Fibroblast of skin of right biceps (primary cell): Measurements from ENCODE around the gene RFT1.

Experiments used
- DNase-seq: peaks from one replicate; pipeline ENCODE4 v3.0.0-alpha.2; 2013

RFT1 gene

GRCh38 chr3:53149699-53150098 lies 19.5 kb upstream of the RFT1 start:
- no peak for DNase-seq

- DNase-seq: no peak
These were observed 18.9 kb upstream of the RFT1 start for GRCh38 chr3:53149006-53149690.

GRCh38 chr3:53147903-53148400 lies 17.7 kb upstream of the RFT1 start:
- no peak for DNase-seq

- no peak for DNase-seq
These were observed 17.1 kb upstream of the RFT1 start for GRCh38 chr3:53147151-53147902.

GRCh38 chr3:53146319-53146891 lies 16.2 kb upstream of the RFT1 start:
- DNase-seq: no peak

GRCh38 chr3:53145713-53146080 lies 15.5 kb upstream of the RFT1 start:
- no peak for DNase-seq

- DNase-seq: no peak
These were observed 14.9 kb upstream of the RFT1 start for GRCh38 chr3:53144862-53145712.

GRCh38 chr3:53144446-53144845 lies 14.2 kb upstream of the RFT1 start:
- DNase-seq: no peak

- DNase-seq: no peak
These were observed 12.8 kb upstream of the RFT1 start for GRCh38 chr3:53142986-53143385.

GRCh38 chr3:53140847-53141845 lies 10.9 kb upstream of the RFT1 start:
- DNase-seq: peak; percentile 82

- DNase-seq: no peak
These were observed 9.9 kb upstream of the RFT1 start for GRCh38 chr3:53139906-53140846.

- DNase-seq: peak; percentile 22
These were observed 7.7 kb upstream of the RFT1 start for GRCh38 chr3:53137835-53138446.

- no peak for DNase-seq
These were observed 7.0 kb upstream of the RFT1 start for GRCh38 chr3:53137221-53137620.

GRCh38 chr3:53134631-53135232 lies 4.5 kb upstream of the RFT1 start:
- peak; percentile 57 for DNase-seq

GRCh38 chr3:53132347-53132746 lies 2.1 kb upstream of the RFT1 start:
- DNase-seq: no peak

- no peak for DNase-seq
These were observed 861 bp upstream of the RFT1 start for GRCh38 chr3:53131096-53131495.

GRCh38 chr3:53129344-53129743 lies 891 bp downstream of the RFT1 start:
- DNase-seq: no peak

GRCh38 chr3:53126601-53127000 lies 3.6 kb downstream of the RFT1 start:
- no peak for DNase-seq

- DNase-seq: no peak
These were observed 6.3 kb downstream of the RFT1 start for GRCh38 chr3:53123953-53124352.

- DNase-seq: no peak
These were observed 6.7 kb downstream of the RFT1 start for GRCh38 chr3:53123510-53123909.
